ENCODE measurements around the gene VAPB. TPM values are rescaled to one million over a fixed set of nuclear protein-coding genes. Genes with fewer than 3 reads are reported as not detected.

Gene VAPB
- total RNA-seq, 1 experiment from 2014 or later, result 46.6 TPM

DNA sequence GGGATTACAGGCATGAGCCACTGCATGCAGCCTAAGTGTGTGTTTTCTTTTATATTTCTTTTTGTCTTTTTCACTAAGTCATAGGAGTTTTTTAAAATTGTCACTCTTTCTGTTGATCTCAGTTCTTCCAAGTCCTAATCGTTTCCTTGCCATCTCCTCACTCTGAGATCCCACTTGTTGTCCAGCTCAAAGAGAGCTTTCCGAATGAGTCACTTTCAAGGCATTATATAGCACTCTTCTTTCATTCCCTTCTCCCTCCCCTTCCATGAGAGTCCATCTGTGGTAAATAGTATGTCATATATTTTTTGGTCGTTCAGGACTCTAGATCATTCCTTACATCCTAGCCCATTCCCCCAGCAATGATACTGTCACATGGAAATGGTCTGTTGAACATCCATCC is 4.3 kb downstream of the VAPB start:
- Mint-ChIP-seq H3K36me3 (peaks cover 15% of the 10 kb centered on the region), H3K9me3 (no peaks in the 10 kb centered on the region), H3K27me3 (ENCODE audit: low read depth) (no peaks in the 10 kb centered on the region), H3K27ac (peak overlapping the region; percentile 9), H3K4me3 (no peak overlapping the region), H3K4me1 (peaks cover 51% of the 10 kb centered on the region)
- DNase-seq (ENCODE audit: low spot score) (no peak), ATAC-seq (no peak)
- TF ChIP-seq E2F1 (CRISPR knock-in tag; IDR thresholded peaks at IDR 0.05) (no peak), NFE2L1 (CRISPR knock-in tag; IDR thresholded peaks at IDR 0.05) (no peak), NFYB (CRISPR knock-in tag; conservative IDR thresholded peaks at IDR 0.05; ENCODE audit: low read depth) (no peak), IRF2 (CRISPR knock-in tag; IDR thresholded peaks at IDR 0.05; ENCODE audit: borderline replicate concordance, low read depth) (no peak), ZNF416 (CRISPR knock-in tag; IDR thresholded peaks at IDR 0.05) (no peak), ZNF138 (CRISPR knock-in tag; conservative IDR thresholded peaks at IDR 0.05) (no peak), OVOL2 (CRISPR knock-in tag; IDR thresholded peaks at IDR 0.05; ENCODE audit: borderline replicate concordance) (no peak), ZNF281 (CRISPR knock-in tag; IDR thresholded peaks at IDR 0.05) (no peak), FOXP1 (CRISPR knock-in tag; IDR thresholded peaks at IDR 0.05; ENCODE audit: borderline replicate concordance) (no peak), FOXK1 (CRISPR knock-in tag; IDR thresholded peaks at IDR 0.05) (no peak), CBFB (CRISPR knock-in tag; IDR thresholded peaks at IDR 0.05; ENCODE audit: low read depth) (no peak), ZNF121 (CRISPR knock-in tag; IDR thresholded peaks at IDR 0.05) (no peak), USF1 (CRISPR knock-in tag; IDR thresholded peaks at IDR 0.05) (no peak)
- TF ChIP-seq, protein P1, sequence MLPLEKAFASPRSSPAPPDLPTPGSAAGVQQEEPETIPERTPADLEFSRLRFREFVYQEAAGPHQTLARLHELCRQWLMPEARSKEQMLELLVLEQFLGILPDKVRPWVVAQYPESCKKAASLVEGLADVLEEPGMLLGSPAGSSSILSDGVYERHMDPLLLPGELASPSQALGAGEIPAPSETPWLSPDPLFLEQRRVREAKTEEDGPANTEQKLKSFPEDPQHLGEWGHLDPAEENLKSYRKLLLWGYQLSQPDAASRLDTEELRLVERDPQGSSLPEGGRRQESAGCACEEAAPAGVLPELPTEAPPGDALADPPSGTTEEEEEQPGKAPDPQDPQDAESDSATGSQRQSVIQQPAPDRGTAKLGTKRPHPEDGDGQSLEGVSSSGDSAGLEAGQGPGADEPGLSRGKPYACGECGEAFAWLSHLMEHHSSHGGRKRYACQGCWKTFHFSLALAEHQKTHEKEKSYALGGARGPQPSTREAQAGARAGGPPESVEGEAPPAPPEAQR (CRISPR knock-in tag; IDR thresholded peaks at IDR 0.05), result no peak
- TF ChIP-seq, protein P2, sequence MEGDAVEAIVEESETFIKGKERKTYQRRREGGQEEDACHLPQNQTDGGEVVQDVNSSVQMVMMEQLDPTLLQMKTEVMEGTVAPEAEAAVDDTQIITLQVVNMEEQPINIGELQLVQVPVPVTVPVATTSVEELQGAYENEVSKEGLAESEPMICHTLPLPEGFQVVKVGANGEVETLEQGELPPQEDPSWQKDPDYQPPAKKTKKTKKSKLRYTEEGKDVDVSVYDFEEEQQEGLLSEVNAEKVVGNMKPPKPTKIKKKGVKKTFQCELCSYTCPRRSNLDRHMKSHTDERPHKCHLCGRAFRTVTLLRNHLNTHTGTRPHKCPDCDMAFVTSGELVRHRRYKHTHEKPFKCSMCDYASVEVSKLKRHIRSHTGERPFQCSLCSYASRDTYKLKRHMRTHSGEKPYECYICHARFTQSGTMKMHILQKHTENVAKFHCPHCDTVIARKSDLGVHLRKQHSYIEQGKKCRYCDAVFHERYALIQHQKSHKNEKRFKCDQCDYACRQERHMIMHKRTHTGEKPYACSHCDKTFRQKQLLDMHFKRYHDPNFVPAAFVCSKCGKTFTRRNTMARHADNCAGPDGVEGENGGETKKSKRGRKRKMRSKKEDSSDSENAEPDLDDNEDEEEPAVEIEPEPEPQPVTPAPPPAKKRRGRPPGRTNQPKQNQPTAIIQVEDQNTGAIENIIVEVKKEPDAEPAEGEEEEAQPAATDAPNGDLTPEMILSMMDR (IDR thresholded peaks at IDR 0.05), result no peak
- ChIA-PET POLR2A (no interaction called here), CTCF (no interaction called here)

GRCh38 chr20:58394801-58395200 is 5.8 kb downstream of the VAPB start:
- DNase-seq (ENCODE audit: low spot score) (no peak), ATAC-seq (no peak)
- POLR2A ChIA-PET, result no interaction called here
- H3K4me3 Mint-ChIP-seq, result no peak overlapping the region
- no peaks in the 10 kb centered on the region for H3K9me3 Mint-ChIP-seq
- CTCF ChIA-PET, result interaction anchor here (0.7 kb wide), 1 partner anchor 1818 kb away, joined by 4 read pairs; no protein-coding TSS in a partner anchor
- no peak overlapping the region for H3K27ac Mint-ChIP-seq
- peaks cover 58% of the 10 kb centered on the region for H3K4me1 Mint-ChIP-seq
- H3K36me3 Mint-ChIP-seq, result peaks cover 15% of the 10 kb centered on the region
- H3K27me3 Mint-ChIP-seq (ENCODE audit: low read depth), result no peaks in the 10 kb centered on the region
- TF ChIP-seq STAT6 (CRISPR knock-in tag; conservative IDR thresholded peaks at IDR 0.05; ENCODE audit: low read depth), result no peak
- TF ChIP-seq, protein P3, sequence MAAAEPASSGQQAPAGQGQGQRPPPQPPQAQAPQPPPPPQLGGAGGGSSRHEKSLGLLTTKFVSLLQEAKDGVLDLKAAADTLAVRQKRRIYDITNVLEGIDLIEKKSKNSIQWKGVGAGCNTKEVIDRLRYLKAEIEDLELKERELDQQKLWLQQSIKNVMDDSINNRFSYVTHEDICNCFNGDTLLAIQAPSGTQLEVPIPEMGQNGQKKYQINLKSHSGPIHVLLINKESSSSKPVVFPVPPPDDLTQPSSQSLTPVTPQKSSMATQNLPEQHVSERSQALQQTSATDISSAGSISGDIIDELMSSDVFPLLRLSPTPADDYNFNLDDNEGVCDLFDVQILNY (CRISPR knock-in tag; IDR thresholded peaks at IDR 0.05), result no peak
- TF ChIP-seq ZNF671 (CRISPR knock-in tag; IDR thresholded peaks at IDR 0.05), result no peak
- TF ChIP-seq, protein P4, sequence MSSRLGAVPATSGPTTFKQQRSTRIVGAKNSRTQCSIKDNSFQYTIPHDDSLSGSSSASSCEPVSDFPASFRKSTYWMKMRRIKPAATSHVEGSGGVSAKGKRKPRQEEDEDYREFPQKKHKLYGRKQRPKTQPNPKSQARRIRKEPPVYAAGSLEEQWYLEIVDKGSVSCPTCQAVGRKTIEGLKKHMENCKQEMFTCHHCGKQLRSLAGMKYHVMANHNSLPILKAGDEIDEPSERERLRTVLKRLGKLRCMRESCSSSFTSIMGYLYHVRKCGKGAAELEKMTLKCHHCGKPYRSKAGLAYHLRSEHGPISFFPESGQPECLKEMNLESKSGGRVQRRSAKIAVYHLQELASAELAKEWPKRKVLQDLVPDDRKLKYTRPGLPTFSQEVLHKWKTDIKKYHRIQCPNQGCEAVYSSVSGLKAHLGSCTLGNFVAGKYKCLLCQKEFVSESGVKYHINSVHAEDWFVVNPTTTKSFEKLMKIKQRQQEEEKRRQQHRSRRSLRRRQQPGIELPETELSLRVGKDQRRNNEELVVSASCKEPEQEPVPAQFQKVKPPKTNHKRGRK (CRISPR knock-in tag; IDR thresholded peaks at IDR 0.05; ENCODE audit: borderline replicate concordance), result no peak
- TF ChIP-seq ZNF138 (CRISPR knock-in tag; conservative IDR thresholded peaks at IDR 0.05), result no peak
- TF ChIP-seq RELA (CRISPR knock-in tag; IDR thresholded peaks at IDR 0.05; ENCODE audit: borderline replicate concordance), result no peak
- no peak for TF ChIP-seq USF1 (CRISPR knock-in tag; IDR thresholded peaks at IDR 0.05)

Data from WTC11 (cell line).